RPMI8226 (cell line): ENCODE results near the gene PJA1.

Experiments
- DNase-seq: peaks from one replicate; pipeline ENCODE4 v3.0.0-alpha.2; 2015

Gene PJA1

GRCh38 chrX:69163936-69164741 lies 1.1 kb downstream of the PJA1 start:
- DNase-seq, result no peak

GRCh38 chrX:69162361-69162865 lies 2.8 kb downstream of the PJA1 start:
- DNase-seq, result no peak

- no peak for DNase-seq
Observed at GRCh38 chrX:69161786-69162349, 3.4 kb downstream of the PJA1 start.

- no peak for DNase-seq
Observed at GRCh38 chrX:69161371-69161770, 3.9 kb downstream of the PJA1 start.

- peak; percentile 47 for DNase-seq
Observed at GRCh38 chrX:69158166-69158980, 6.9 kb downstream of the PJA1 start.

- no peak for DNase-seq
Observed at GRCh38 chrX:69156638-69157037, 8.6 kb downstream of the PJA1 start.

- no peak for DNase-seq
Observed at GRCh38 chrX:69155786-69156520, 9.3 kb downstream of the PJA1 start.

GRCh38 chrX:69154051-69154450 lies 11.2 kb downstream of the PJA1 start:
- DNase-seq, result no peak

- DNase-seq, result no peak
Observed at GRCh38 chrX:69153060-69153730, 12.1 kb downstream of the PJA1 start.

- peak; percentile 54 for DNase-seq
Observed at GRCh38 chrX:69152417-69152841, 12.8 kb downstream of the PJA1 start.

GRCh38 chrX:69151866-69152284 lies 13.4 kb downstream of the PJA1 start:
- DNase-seq, result no peak

- DNase-seq, result no peak
Observed at GRCh38 chrX:69150281-69150960, 14.8 kb downstream of the PJA1 start.

- no peak for DNase-seq
Observed at GRCh38 chrX:69149466-69150280, 15.6 kb downstream of the PJA1 start.

GRCh38 chrX:69148946-69149345 lies 16.3 kb downstream of the PJA1 start:
- DNase-seq, result no peak

GRCh38 chrX:69146739-69147138 lies 18.5 kb downstream of the PJA1 start:
- DNase-seq, result no peak

- DNase-seq, result no peak
Observed at GRCh38 chrX:69145714-69146113, 19.5 kb downstream of the PJA1 start.

GRCh38 chrX:69144838-69145680 lies 20.2 kb downstream of the PJA1 start:
- no peak for DNase-seq

- no peak for DNase-seq
Observed at GRCh38 chrX:69143530-69143929, 21.7 kb downstream of the PJA1 start.

GRCh38 chrX:69142788-69143469 lies 22.3 kb downstream of the PJA1 start:
- DNase-seq, result no peak
